Erythroblast (primary cell): Measurements from ENCODE around the gene DOCK3.

ENCODE experiments used
- GATA1 ChIP-seq: IDR thresholded peaks from 2 replicates; pipeline ENCODE4 v1.6.1; 2011; ENCODE audit warnings: low read depth, mild to moderate bottlenecking, control low read depth, low read length, moderate library complexity
- POLR2A ChIP-seq: IDR thresholded peaks from 2 replicates; pipeline ENCODE4 v1.6.1; 2011; ENCODE audit warnings: mild to moderate bottlenecking, low read length

- no peak for TF ChIP-seq POLR2A
- no peak for TF ChIP-seq GATA1
Observed at GRCh38 chr3:50923955-50924354, 249.2 kb downstream of the DOCK3 start.
